Cardiac fibroblast (primary cell): Measurements from ENCODE around the gene RHO.

Experiments used
- DNase-seq, 2 donors: peaks; one replicate each; pipeline versions ENCODE4 v3.0.0 to v3.0.0-alpha.2; 2010; ENCODE audit warnings: low read depth in 2 of 2
- H3K4me3 ChIP-seq, 2 donors: replicated peaks in 1 of 2; 1 replicate in 1 of 2; 2 replicates in 1 of 2; pipeline ENCODE4 v1.5.1; 2011; ENCODE audit warnings: low read depth in 2 of 2, low read length in 2 of 2, mild to moderate bottlenecking in 2 of 2, moderate library complexity in 1 of 2
- TF ChIP-seq, protein P1 (sequence below): IDR thresholded peaks from one replicate; pipeline ENCODE4 v1.5.1; 2011; ENCODE audit warnings: low read depth, mild to moderate bottlenecking, low read length, inconsistent platforms

RHO gene

DNA sequence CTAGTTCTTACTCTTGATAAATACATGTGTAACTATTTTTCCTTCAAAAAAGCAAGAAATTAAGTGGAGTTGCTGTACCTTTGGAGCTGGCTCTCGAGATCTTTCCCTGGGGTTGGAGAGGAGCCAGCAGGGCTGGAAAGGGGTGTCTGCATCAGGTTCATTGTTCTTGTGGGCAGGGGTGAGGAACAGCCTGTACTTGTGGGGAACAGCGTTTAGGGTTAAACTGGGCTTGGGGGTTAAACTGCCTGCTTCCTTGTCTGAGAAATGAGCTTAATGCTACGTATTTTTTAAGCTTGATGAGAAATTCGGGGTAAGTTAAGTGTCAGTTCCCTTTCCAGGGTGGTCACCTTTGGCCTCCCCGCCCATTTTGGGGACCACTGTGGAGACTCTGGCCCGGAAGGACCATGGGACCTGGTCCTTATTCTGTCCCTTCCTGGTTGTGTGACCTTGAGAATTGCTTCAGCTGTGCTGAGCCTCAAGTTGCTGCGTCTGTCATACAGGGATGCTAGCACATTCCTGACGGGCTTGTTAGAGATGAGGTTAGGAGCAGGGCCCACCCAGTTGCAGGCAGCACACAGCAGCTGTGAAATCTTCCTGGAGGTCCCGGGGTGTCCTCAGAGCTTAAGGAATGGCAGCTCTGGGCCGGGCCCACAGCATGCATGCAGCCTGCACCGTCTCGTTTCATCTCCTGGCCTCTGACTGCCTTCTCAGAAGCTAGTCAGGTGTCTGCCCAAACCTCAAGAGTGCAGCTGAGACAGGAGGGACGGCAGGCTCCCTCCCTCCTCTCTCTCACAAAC is 26.1 kb downstream of the RHO start:
- no peak overlapping the region for H3K4me3 ChIP-seq
- TF ChIP-seq, protein P1, sequence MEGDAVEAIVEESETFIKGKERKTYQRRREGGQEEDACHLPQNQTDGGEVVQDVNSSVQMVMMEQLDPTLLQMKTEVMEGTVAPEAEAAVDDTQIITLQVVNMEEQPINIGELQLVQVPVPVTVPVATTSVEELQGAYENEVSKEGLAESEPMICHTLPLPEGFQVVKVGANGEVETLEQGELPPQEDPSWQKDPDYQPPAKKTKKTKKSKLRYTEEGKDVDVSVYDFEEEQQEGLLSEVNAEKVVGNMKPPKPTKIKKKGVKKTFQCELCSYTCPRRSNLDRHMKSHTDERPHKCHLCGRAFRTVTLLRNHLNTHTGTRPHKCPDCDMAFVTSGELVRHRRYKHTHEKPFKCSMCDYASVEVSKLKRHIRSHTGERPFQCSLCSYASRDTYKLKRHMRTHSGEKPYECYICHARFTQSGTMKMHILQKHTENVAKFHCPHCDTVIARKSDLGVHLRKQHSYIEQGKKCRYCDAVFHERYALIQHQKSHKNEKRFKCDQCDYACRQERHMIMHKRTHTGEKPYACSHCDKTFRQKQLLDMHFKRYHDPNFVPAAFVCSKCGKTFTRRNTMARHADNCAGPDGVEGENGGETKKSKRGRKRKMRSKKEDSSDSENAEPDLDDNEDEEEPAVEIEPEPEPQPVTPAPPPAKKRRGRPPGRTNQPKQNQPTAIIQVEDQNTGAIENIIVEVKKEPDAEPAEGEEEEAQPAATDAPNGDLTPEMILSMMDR: no peak
- DNase-seq: no peak

DNA sequence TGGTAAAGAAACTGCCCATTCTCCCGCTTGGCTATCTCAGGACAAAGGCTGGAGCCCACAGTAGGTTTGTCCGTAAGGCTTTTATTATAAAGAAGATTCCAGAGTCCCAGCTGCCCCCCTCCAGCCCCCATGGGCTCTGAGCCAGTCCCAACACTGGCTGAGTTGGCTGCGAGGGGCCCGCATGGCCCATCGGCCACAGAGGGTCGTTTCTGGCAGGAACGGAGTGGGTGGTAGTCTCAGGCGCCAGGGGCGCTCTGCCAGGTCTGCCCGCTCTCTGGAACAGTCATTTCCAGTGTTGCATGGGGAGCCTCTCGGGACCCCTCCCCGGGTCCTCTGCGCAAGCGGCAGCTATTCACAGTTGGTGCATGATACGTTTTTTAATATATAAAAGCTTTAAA is 26.7 kb downstream of the RHO start:
- no peak overlapping the region for H3K4me3 ChIP-seq
- TF ChIP-seq, protein P1: no peak
- no peak for DNase-seq

DNA sequence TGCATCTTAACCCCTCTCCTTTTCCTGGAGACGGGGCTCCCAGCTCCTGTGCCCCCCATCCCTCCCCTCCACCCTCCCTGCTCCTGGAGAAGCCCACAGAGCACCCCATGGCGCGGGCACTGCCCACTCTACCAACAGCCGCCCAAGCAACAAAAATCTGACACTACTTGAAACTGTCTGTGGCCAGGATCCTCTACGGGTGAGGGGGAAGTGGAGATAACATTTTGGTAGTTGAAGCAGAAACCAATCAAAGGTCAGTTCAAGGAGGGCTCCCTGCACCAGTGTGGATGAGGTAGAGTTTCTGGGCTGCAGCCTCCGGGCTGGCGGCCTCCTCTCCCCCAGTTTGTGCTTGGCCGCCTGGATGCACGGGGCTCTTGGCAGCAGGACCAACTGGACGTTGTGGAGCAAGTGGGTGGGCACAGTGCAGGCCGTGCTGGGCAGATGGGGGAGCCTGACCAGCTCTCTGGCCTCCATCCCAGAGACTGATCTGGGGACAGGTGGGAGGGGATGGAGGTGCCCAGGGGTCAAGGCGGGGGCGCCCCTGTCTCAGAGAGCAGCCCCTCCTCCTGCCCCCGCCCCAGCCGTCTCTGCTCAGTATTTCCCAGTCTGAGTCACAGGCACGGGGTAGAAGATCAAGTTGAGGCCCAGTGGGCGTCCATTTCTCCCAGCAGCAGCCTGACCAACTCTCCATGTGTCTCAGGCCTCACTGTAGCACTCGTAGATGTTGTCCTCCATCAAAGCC is 27.3 kb downstream of the RHO start:
- TF ChIP-seq, protein P1: no peak
- no peak for DNase-seq
- no peak overlapping the region for H3K4me3 ChIP-seq

DNA sequence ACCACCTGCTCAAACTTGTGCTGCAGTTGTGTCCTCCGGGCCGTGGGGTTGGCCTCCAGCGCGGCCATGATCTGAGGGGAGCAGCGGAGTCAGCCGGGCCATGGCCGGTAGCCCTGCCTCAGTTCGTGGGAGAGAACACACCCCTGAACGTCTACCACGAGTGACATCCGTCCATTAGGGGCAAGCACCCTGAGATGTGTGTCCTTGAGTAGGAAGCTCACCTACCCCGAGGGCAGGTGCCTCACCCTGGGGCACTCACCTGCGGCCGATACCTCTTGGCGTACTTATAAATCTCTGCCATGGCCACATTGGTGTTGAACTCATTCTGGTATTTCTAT is 27.9 kb downstream of the RHO start:
- no peak overlapping the region for H3K4me3 ChIP-seq
- TF ChIP-seq, protein P1: no peak
- DNase-seq: no peak

DNA sequence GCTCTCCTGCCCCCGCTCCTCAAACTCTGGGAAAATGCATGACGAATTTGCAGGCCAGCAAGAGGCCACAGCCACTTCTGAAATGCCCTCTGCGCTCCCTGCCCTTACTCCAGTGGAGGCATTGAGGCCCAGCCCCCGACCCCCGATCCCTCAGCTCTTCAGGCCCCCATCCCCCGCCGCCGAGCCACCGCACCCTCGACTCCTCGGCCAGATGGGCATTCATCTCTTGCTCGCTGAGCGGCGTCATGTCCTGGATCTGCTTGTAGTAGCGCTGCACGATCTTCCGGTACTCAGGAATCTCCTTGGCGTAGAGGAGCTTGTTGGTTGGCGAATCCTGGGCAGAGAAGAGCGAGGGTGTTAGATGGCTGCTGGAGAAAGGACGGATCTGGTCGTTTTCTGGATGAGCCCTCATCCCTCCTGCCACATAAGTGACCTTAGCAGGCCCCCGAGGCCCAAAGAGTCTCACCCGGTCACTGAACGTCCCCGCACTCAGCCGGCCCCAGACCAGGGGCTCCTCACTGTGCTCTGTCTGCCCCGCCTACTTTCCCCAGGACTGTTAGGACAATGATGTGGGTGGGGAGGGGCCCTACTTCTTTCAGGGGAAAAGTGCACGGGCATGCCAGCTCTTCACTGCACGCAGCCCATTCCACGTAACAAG is 28.6 kb downstream of the RHO start:
- no peak overlapping the region for H3K4me3 ChIP-seq
- TF ChIP-seq, protein P1: no peak
- no peak for DNase-seq

DNA sequence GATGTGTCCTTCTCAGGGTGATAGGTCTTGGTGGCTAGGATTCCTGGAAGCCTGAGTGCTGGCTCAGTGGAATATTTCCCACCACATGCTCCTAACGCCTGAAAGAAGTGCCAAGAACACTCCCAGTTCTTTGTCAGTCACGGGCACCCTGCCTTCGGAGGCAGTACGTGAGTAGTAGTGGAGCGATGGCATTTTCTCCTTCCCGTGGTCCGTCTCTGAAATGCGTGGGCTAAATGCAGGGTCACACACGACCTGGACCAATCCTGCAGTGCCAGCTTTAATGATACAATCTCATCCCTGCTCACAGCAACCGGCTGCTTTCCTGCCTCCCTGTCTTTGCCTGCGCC is 29.1 kb downstream of the RHO start:
- TF ChIP-seq, protein P1: no peak
- no peak overlapping the region for H3K4me3 ChIP-seq
- peak in 1 of 2 donors; percentile 73 for DNase-seq
